ENCODE results near the gene LAG3. TPM values are rescaled to one million over a fixed set of nuclear protein-coding genes. Genes with fewer than 3 reads are reported as not detected.

The LAG3 gene
- 2.1 TPM for polyA plus RNA-seq
- long read RNA-seq, donor 1: 0 reads
- long read RNA-seq, donor 2: 0 reads
- long read RNA-seq, donor 3: 0 reads
- long read RNA-seq, donor 4: 0 reads
- long read RNA-seq, donor 5: 0 reads
- long read RNA-seq, donor 6, partial matches to known transcripts: 0 of 1 reads
- long read RNA-seq, donor 6, other reads (novel, unspliced or antisense): 0 of 1 reads
- long read RNA-seq, donor 7: 0 reads
- long read RNA-seq, donor 8: 0 reads
- long read RNA-seq, donor 9: 0 reads
- long read RNA-seq, donor 10: 0 reads
- long read RNA-seq, donor 11: 0 reads

- peaks cover 26% of the 10 kb centered on the region for H3K36me3 ChIP-seq (ENCODE audit: control insufficient read depth, insufficient read depth, low read length)
- H3K4me3 ChIP-seq (ENCODE audit: low read length): no peak within 1 kb of the TSS
- no peaks in the 10 kb centered on the region for H3K9me3 ChIP-seq (ENCODE audit: control insufficient read depth, low read depth, low read length)
- DNase-seq: no peak
- H3K4me1 ChIP-seq (ENCODE audit: control insufficient read depth, insufficient read depth, low read length): peaks cover 42% of the 10 kb centered on the region
- peaks cover 10% of the 10 kb centered on the region for H3K27me3 ChIP-seq (ENCODE audit: control insufficient read depth, insufficient read depth, low read length)
- H3K27ac ChIP-seq (ENCODE audit: low read length): no peak within 1 kb of the TSS
- WGBS (ENCODE audit: insufficient coverage, low lambda C conversion rate): 68% methylated on average over 3 of the region's 15 CpGs
Observed at GRCh38 chr12:6772331-6772695, at the start of gene LAG3. Gene LAG3 (plus strand): TSS chr12:6772520. CDS start chr12:6772853, 333 bp downstream.

- no peak overlapping the region for H3K27ac ChIP-seq (ENCODE audit: low read length)
- peaks cover 2% of the 10 kb centered on the region for H3K27me3 ChIP-seq (ENCODE audit: control insufficient read depth, insufficient read depth, low read length)
- no peak for DNase-seq
- H3K4me3 ChIP-seq (ENCODE audit: low read length): no peak overlapping the region
- H3K4me1 ChIP-seq (ENCODE audit: control insufficient read depth, insufficient read depth, low read length): peaks cover 5% of the 10 kb centered on the region
- H3K36me3 ChIP-seq (ENCODE audit: control insufficient read depth, insufficient read depth, low read length): peaks cover 3% of the 10 kb centered on the region
- H3K9me3 ChIP-seq (ENCODE audit: control insufficient read depth, low read depth, low read length): no peaks in the 10 kb centered on the region
- 85% methylated on average over 3 of the region's 3 CpGs for WGBS (ENCODE audit: insufficient coverage, low lambda C conversion rate)
Observed at GRCh38 chr12:6722863-6723262, 49.5 kb upstream of the LAG3 start.

DNA sequence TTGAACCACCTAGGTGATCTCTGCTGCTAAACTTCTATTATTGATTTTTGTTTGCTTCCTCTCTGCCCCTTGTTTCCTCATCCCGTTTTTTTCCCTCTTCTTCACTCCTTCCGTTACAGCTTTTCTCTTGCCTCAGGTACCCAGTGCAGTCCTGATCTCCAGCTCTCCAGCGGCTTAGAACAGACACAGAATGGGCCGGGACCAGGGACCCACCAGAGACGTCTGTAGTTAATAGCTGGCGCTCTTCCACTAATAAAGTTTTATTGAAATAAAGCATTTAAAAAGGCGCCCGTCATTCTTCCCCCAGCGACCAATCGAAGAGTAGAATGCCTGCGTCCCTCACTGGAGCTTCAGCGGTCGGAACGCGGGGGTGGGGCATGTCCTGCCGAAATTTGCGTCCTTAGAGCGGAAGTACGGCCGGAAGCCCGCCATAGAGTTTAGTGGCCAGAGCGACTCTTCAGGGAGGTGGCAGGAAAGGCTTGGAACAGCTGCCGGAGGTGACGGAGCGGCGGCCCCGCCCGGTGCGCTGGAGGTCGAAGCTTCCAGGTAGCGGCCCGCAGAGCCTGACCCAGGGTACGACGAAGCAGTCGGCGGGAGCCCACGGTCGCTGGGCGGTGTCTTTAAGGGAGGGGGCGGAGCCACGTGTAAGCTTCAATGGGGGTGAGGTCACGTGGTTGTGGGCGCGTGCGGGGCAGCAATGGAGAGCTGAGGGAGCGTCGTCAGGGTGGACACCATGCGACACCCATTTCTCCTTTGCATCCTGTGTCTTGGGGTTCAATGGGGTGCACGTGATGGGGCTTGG lies 48.5 kb upstream of the LAG3 start, which contains the start of gene COPS7A:
COPS7A (plus strand) TSS at position 440 of the 802 bp plus-strand sequence. CDS start 611 bp downstream, outside the sequence.
- Histone ChIP-seq H3K4me1 (ENCODE audit: control insufficient read depth, insufficient read depth, low read length) (peaks cover 5% of the 10 kb centered on the region), H3K27me3 (ENCODE audit: control insufficient read depth, insufficient read depth, low read length) (peaks cover 2% of the 10 kb centered on the region), H3K27ac (ENCODE audit: low read length) (peak within 1 kb of the TSS; percentile 72), H3K9me3 (ENCODE audit: control insufficient read depth, low read depth, low read length) (no peaks in the 10 kb centered on the region), H3K4me3 (ENCODE audit: low read length) (peak within 1 kb of the TSS; percentile 53), H3K36me3 (ENCODE audit: control insufficient read depth, insufficient read depth, low read length) (peaks cover 12% of the 10 kb centered on the region)
- DNase-seq: peak; percentile 98 to 100
- WGBS (ENCODE audit: insufficient coverage, low lambda C conversion rate): 0% methylated on average over 2 of the region's 49 CpGs

- no CpG with 5 or more reads among the region's 10 CpGs for WGBS (ENCODE audit: insufficient coverage, low lambda C conversion rate)
- Histone ChIP-seq H3K27ac (ENCODE audit: low read length) (peak overlapping the region; percentile 72), H3K4me3 (ENCODE audit: low read length) (peak overlapping the region; percentile 53), H3K9me3 (ENCODE audit: control insufficient read depth, low read depth, low read length) (no peaks in the 10 kb centered on the region), H3K27me3 (ENCODE audit: control insufficient read depth, insufficient read depth, low read length) (peaks cover 2% of the 10 kb centered on the region), H3K4me1 (ENCODE audit: control insufficient read depth, insufficient read depth, low read length) (peaks cover 5% of the 10 kb centered on the region), H3K36me3 (ENCODE audit: control insufficient read depth, insufficient read depth, low read length) (peaks cover 18% of the 10 kb centered on the region)
- no peak for DNase-seq
Observed at GRCh38 chr12:6724409-6724797, 47.9 kb upstream of the LAG3 start.

DNA sequence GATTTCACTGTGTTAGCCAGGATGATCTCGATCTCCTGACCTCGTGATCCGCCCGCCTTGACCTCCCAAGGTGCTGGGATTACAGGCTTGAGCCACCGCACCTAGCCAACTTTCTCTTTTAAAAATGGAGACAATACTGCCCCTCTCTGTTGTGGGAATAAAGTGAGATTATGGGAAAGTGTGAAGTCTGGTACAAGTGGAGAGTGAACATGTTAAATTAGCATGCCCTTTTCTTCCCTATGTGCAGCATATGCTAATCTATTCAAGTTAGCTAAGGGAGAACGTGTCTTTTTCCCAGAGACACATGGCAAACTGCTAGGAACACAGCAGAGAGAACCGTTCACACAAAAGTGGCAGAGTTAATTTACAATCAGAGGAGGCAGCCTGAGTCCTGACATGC lies 47.0 kb upstream of the LAG3 start:
- H3K4me3 ChIP-seq (ENCODE audit: low read length): no peak overlapping the region
- H3K36me3 ChIP-seq (ENCODE audit: control insufficient read depth, insufficient read depth, low read length): peaks cover 28% of the 10 kb centered on the region
- no CpG with 5 or more reads among the region's 7 CpGs for WGBS (ENCODE audit: insufficient coverage, low lambda C conversion rate)
- DNase-seq: no peak
- H3K4me1 ChIP-seq (ENCODE audit: control insufficient read depth, insufficient read depth, low read length): peaks cover 5% of the 10 kb centered on the region
- no peaks in the 10 kb centered on the region for H3K9me3 ChIP-seq (ENCODE audit: control insufficient read depth, low read depth, low read length)
- H3K27ac ChIP-seq (ENCODE audit: low read length): no peak overlapping the region
- peaks cover 2% of the 10 kb centered on the region for H3K27me3 ChIP-seq (ENCODE audit: control insufficient read depth, insufficient read depth, low read length)

DNA sequence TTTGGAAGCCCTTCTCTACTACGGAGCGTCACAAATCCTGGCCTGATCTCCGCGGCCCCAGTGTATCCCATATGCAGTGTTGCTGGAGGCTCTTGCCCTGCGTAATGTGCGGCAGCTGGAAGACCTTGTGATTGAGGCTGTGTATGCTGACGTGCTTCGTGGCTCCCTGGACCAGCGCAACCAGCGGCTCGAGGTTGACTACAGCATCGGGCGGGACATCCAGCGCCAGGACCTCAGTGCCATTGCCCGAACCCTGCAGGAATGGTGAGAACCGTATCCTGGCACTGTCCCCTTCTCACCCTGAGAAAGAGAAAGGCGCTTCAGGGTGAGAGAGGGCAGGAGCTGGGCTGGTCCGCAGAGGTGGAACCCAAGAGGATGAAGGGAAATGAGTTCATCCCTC lies 43.1 kb upstream of the LAG3 start:
- peaks cover 47% of the 10 kb centered on the region for H3K36me3 ChIP-seq (ENCODE audit: control insufficient read depth, insufficient read depth, low read length)
- no peaks in the 10 kb centered on the region for H3K27me3 ChIP-seq (ENCODE audit: control insufficient read depth, insufficient read depth, low read length)

GRCh38 chr12:6730169-6730568 lies 42.2 kb upstream of the LAG3 start:
- H3K9me3 ChIP-seq (ENCODE audit: control insufficient read depth, low read depth, low read length): no peaks in the 10 kb centered on the region
- peaks cover 5% of the 10 kb centered on the region for H3K4me1 ChIP-seq (ENCODE audit: control insufficient read depth, insufficient read depth, low read length)
- no peak overlapping the region for H3K4me3 ChIP-seq (ENCODE audit: low read length)
- H3K36me3 ChIP-seq (ENCODE audit: control insufficient read depth, insufficient read depth, low read length): peaks cover 47% of the 10 kb centered on the region
- no CpG with 5 or more reads among the region's 8 CpGs for WGBS (ENCODE audit: insufficient coverage, low lambda C conversion rate)
- H3K27me3 ChIP-seq (ENCODE audit: control insufficient read depth, insufficient read depth, low read length): no peaks in the 10 kb centered on the region
- no peak for DNase-seq
- no peak overlapping the region for H3K27ac ChIP-seq (ENCODE audit: low read length)

More for the DNA sequence above, 43.1 kb upstream of the LAG3 start:
- H3K4me3 ChIP-seq (ENCODE audit: low read length): no peak overlapping the region
- H3K9me3 ChIP-seq (ENCODE audit: control insufficient read depth, low read depth, low read length): no peaks in the 10 kb centered on the region
- DNase-seq: no peak
- H3K4me1 ChIP-seq (ENCODE audit: control insufficient read depth, insufficient read depth, low read length): peaks cover 5% of the 10 kb centered on the region
- no CpG with 5 or more reads among the region's 18 CpGs for WGBS (ENCODE audit: insufficient coverage, low lambda C conversion rate)
- no peak overlapping the region for H3K27ac ChIP-seq (ENCODE audit: low read length)

DNA sequence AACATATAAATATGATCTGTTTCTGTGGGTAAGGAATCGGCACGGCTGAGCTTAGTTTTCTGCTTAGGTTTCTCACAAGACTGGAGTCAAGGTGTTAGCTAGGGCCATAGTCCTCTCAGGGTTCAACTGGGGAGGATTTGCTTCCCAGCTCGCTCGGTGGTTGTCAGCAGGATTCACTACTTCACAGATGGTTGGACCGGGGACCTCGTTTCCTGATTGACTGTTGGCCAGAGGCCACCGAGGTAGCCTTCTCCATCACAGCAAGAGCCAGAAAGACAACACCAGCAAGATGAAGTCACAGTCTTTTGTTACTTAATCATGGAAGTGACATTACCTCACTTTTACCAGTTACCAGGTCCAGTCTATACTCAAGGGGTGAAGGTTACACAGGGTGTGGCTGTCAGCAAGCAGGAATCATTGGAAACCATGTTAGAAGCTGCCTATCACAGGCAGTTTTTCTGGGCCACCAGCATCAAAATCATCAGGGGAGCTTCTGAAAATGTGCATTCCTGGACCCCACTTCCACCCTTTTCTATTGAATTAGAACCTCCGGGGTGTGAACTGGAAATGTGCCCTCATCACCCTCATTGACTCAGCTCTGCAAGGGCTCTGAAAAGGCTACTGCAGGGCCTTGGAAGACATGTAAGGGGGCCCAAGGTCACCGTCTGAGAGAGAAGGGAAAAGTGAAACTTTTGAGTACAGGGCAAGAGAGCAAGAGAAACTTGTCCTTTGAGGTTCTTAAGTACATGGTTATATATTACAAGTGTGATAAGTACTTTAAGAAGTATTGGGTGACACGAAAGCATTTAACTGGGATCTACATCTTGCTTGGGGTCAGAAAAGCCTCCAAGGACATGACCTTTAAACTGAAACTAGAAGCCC lies 37.6 kb upstream of the LAG3 start:
- Histone ChIP-seq H3K4me1 (ENCODE audit: control insufficient read depth, insufficient read depth, low read length) (peaks cover 7% of the 10 kb centered on the region), H3K9me3 (ENCODE audit: control insufficient read depth, low read depth, low read length) (no peaks in the 10 kb centered on the region), H3K4me3 (ENCODE audit: low read length) (no peak overlapping the region), H3K27me3 (ENCODE audit: control insufficient read depth, insufficient read depth, low read length) (no peaks in the 10 kb centered on the region), H3K36me3 (ENCODE audit: control insufficient read depth, insufficient read depth, low read length) (peaks cover 26% of the 10 kb centered on the region), H3K27ac (ENCODE audit: low read length) (peak overlapping the region; percentile 2)
- DNase-seq: peak; percentile 17 to 68
- WGBS (ENCODE audit: insufficient coverage, low lambda C conversion rate): no CpG with 5 or more reads among the region's 10 CpGs

- Histone ChIP-seq H3K9me3 (ENCODE audit: control insufficient read depth, low read depth, low read length) (no peaks in the 10 kb centered on the region), H3K4me1 (ENCODE audit: control insufficient read depth, insufficient read depth, low read length) (peaks cover 7% of the 10 kb centered on the region), H3K4me3 (ENCODE audit: low read length) (no peak overlapping the region), H3K27me3 (ENCODE audit: control insufficient read depth, insufficient read depth, low read length) (no peaks in the 10 kb centered on the region), H3K27ac (ENCODE audit: low read length) (no peak overlapping the region), H3K36me3 (ENCODE audit: control insufficient read depth, insufficient read depth, low read length) (peaks cover 17% of the 10 kb centered on the region)
- 88% methylated on average over 1 of the region's 8 CpGs for WGBS (ENCODE audit: insufficient coverage, low lambda C conversion rate)
- DNase-seq: peak; percentile 22 to 48
Observed at GRCh38 chr12:6735448-6736191, 36.7 kb upstream of the LAG3 start.

Measured in large intestine (tissue), 12 donors.